Articular chondrocyte of knee joint (primary cell): ENCODE data around the gene SH3BGRL3. TPM values are rescaled to one million over a fixed set of nuclear protein-coding genes. Genes with fewer than 3 reads are reported as not detected.

Source experiments
- total RNA-seq: library from RNA; depleted of rRNA; stranded (reverse); fragments of >200 nt; gene quantifications from 2 replicates; pipeline ENCODE4 v1.2.3, GENCODE V29; 2012

SH3BGRL3 gene
- 67.5 and 71.7 TPM in 2 replicates for total RNA-seq

GRCh38 chr1:26279456-26280332, at the start of gene SH3BGRL3:
SH3BGRL3 (plus strand) TSS chr1:26280086; CDS start chr1:26280156, 70 bp downstream.

GRCh38 chr1:26233903-26234643, 45.8 kb upstream of the SH3BGRL3 start, which contains the start of gene CEP85:
CEP85 (plus strand) TSS chr1:26234200; CDS start chr1:26239784, 5,584 bp downstream.

GRCh38 chr1:26306290-26307229, 26.7 kb downstream of the SH3BGRL3 start, which contains the start of gene UBXN11:
UBXN11 (minus strand) TSS chr1:26306636; CDS start chr1:26302883, 3,753 bp downstream.

GRCh38 chr1:26317612-26318337, 37.9 kb downstream of the SH3BGRL3 start, which contains the start of gene CD52:
CD52 (plus strand) TSS chr1:26317958; CDS start chr1:26318018, 60 bp downstream.

Other genes with a start within 250 kb of the SH3BGRL3 start
- gene SLC30A2, start 234.0 kb upstream of the SH3BGRL3 start, total RNA-seq = not detected in 2 replicates
- gene TRIM63, start 212.5 kb upstream of the SH3BGRL3 start, total RNA-seq = not detected in 2 replicates
- 6.5 and 6.8 TPM in 2 replicates for gene PDIK1L, start 168.3 kb upstream of the SH3BGRL3 start, total RNA-seq
- gene FAM110D, start 121.0 kb upstream of the SH3BGRL3 start, total RNA-seq = not detected in 2 replicates
- not detected in 2 replicates for gene C1orf232, start 111.1 kb upstream of the SH3BGRL3 start, total RNA-seq
- gene ZNF593, start 110.2 kb upstream of the SH3BGRL3 start, total RNA-seq = 17.8 and 18.5 TPM in 2 replicates
- gene ZNF593OS, start 108.3 kb upstream of the SH3BGRL3 start, total RNA-seq = not detected in 2 replicates
- 0.26 TPM in 1 of 2 replicates, not detected in the other for gene CNKSR1, start 102.6 kb upstream of the SH3BGRL3 start, total RNA-seq
- gene CATSPER4, start 89.5 kb upstream of the SH3BGRL3 start, total RNA-seq = not detected in 2 replicates
- gene CEP85, start 45.9 kb upstream of the SH3BGRL3 start, total RNA-seq = 10.8 and 11.9 TPM in 2 replicates
- gene UBXN11, start 26.6 kb downstream of the SH3BGRL3 start, total RNA-seq = 5.7 and 6.8 TPM in 2 replicates
- not detected in 2 replicates for gene CD52, start 37.9 kb downstream of the SH3BGRL3 start, total RNA-seq
- not detected in 2 replicates for gene CRYBG2, start 74.0 kb downstream of the SH3BGRL3 start, total RNA-seq
- not detected in 2 replicates for gene ZNF683, start 92.7 kb downstream of the SH3BGRL3 start, total RNA-seq
- not detected in 2 replicates for gene LIN28A, start 130.7 kb downstream of the SH3BGRL3 start, total RNA-seq
- 59.5 and 71.0 TPM in 2 replicates for gene DHDDS, start 152.2 kb downstream of the SH3BGRL3 start, total RNA-seq
- gene HMGN2, start 192.4 kb downstream of the SH3BGRL3 start, total RNA-seq = 382 and 413 TPM in 2 replicates
- gene RPS6KA1, start 249.7 kb downstream of the SH3BGRL3 start, total RNA-seq = 3.5 and 4.2 TPM in 2 replicates